ENCODE measurements around the gene CARNS1. TPM values are rescaled to one million over a fixed set of nuclear protein-coding genes. Genes with fewer than 3 reads are reported as not detected.

Gene CARNS1
- total and polyA plus RNA-seq, 2 experiments from 2014 or later: 2.4 to 7.7 TPM

- H3K4me3 ChIP-seq: no peak overlapping the region
- WGBS (ENCODE audit: low lambda C conversion rate, missing lambda C conversion rate): 96% methylated on average over 5 of the region's 5 CpGs
- no peaks in the 10 kb centered on the region for H3K9me3 ChIP-seq (ENCODE audit: low read depth)
- no peaks in the 10 kb centered on the region for H3K9me2 ChIP-seq (replicated peaks; ENCODE audit: insufficient read depth)
- H3K36me3 ChIP-seq (replicated peaks; ENCODE audit: insufficient read depth, low read depth): no peaks in the 10 kb centered on the region
- H3K4me2 ChIP-seq: no peak overlapping the region
- peaks cover 6% of the 10 kb centered on the region for H3K4me1 ChIP-seq (ENCODE audit: insufficient read depth)
- H4K20me1 ChIP-seq (ENCODE audit: insufficient read depth, poor library complexity, severe bottlenecking): no peaks in the 10 kb centered on the region
- H2AFZ ChIP-seq: no peak overlapping the region
- H3K27me3 ChIP-seq: no peaks in the 10 kb centered on the region
- TF ChIP-seq EZH2phosphoT487 (IDR thresholded peaks at IDR 0.05; ENCODE audit: low read depth, severe bottlenecking, unreplicated experiment) (no peak), EZH2 (IDR thresholded peaks at IDR 0.05; ENCODE audit: borderline replicate concordance) (no peak)
- TF ChIP-seq, protein P1, sequence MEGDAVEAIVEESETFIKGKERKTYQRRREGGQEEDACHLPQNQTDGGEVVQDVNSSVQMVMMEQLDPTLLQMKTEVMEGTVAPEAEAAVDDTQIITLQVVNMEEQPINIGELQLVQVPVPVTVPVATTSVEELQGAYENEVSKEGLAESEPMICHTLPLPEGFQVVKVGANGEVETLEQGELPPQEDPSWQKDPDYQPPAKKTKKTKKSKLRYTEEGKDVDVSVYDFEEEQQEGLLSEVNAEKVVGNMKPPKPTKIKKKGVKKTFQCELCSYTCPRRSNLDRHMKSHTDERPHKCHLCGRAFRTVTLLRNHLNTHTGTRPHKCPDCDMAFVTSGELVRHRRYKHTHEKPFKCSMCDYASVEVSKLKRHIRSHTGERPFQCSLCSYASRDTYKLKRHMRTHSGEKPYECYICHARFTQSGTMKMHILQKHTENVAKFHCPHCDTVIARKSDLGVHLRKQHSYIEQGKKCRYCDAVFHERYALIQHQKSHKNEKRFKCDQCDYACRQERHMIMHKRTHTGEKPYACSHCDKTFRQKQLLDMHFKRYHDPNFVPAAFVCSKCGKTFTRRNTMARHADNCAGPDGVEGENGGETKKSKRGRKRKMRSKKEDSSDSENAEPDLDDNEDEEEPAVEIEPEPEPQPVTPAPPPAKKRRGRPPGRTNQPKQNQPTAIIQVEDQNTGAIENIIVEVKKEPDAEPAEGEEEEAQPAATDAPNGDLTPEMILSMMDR (IDR thresholded peaks at IDR 0.05; ENCODE audit: poor library complexity): no peak
- H3K79me2 ChIP-seq: peaks cover 21% of the 10 kb centered on the region
- no peak for DNase-seq (ENCODE audit: low spot score)
- H3K27ac ChIP-seq: no peak overlapping the region
Measured at GRCh38 chr11:67393990-67394389, 21.5 kb upstream of the CARNS1 start.

GRCh38 chr11:67395555-67396258 is 19.8 kb upstream of the CARNS1 start:
- DNase-seq (ENCODE audit: low spot score): no peak
- Histone ChIP-seq H3K9me3 (ENCODE audit: low read depth) (no peaks in the 10 kb centered on the region), H3K36me3 (replicated peaks; ENCODE audit: insufficient read depth, low read depth) (no peaks in the 10 kb centered on the region), H3K27ac (no peak overlapping the region), H3K4me2 (no peak overlapping the region), H4K20me1 (ENCODE audit: insufficient read depth, poor library complexity, severe bottlenecking) (peaks cover 9% of the 10 kb centered on the region), H3K27me3 (no peaks in the 10 kb centered on the region), H2AFZ (no peak overlapping the region), H3K79me2 (peaks cover 27% of the 10 kb centered on the region), H3K4me1 (ENCODE audit: insufficient read depth) (peaks cover 11% of the 10 kb centered on the region), H3K9me2 (replicated peaks; ENCODE audit: insufficient read depth) (no peaks in the 10 kb centered on the region), H3K4me3 (no peak overlapping the region)
- 96% methylated on average over 19 of the region's 19 CpGs for WGBS (ENCODE audit: low lambda C conversion rate, missing lambda C conversion rate)
- TF ChIP-seq, protein P1 (IDR thresholded peaks at IDR 0.05; ENCODE audit: poor library complexity): no peak
- TF ChIP-seq EZH2phosphoT487 (IDR thresholded peaks at IDR 0.05; ENCODE audit: low read depth, severe bottlenecking, unreplicated experiment) (no peak), EZH2 (IDR thresholded peaks at IDR 0.05; ENCODE audit: borderline replicate concordance) (no peak)

GRCh38 chr11:67396259-67396581 is 19.3 kb upstream of the CARNS1 start:
- no peaks in the 10 kb centered on the region for H3K36me3 ChIP-seq (replicated peaks; ENCODE audit: insufficient read depth, low read depth)
- 94% methylated on average over 7 of the region's 7 CpGs for WGBS (ENCODE audit: low lambda C conversion rate, missing lambda C conversion rate)
- TF ChIP-seq EZH2 (IDR thresholded peaks at IDR 0.05; ENCODE audit: borderline replicate concordance) (no peak), EZH2phosphoT487 (IDR thresholded peaks at IDR 0.05; ENCODE audit: low read depth, severe bottlenecking, unreplicated experiment) (no peak)
- TF ChIP-seq, protein P1 (IDR thresholded peaks at IDR 0.05; ENCODE audit: poor library complexity): no peak
- no peaks in the 10 kb centered on the region for H3K9me2 ChIP-seq (replicated peaks; ENCODE audit: insufficient read depth)
- peaks cover 11% of the 10 kb centered on the region for H4K20me1 ChIP-seq (ENCODE audit: insufficient read depth, poor library complexity, severe bottlenecking)
- no peak overlapping the region for H3K4me3 ChIP-seq
- H2AFZ ChIP-seq: no peak overlapping the region
- H3K4me1 ChIP-seq (ENCODE audit: insufficient read depth): peaks cover 9% of the 10 kb centered on the region
- DNase-seq (ENCODE audit: low spot score): no peak
- H3K4me2 ChIP-seq: no peak overlapping the region
- H3K9me3 ChIP-seq (ENCODE audit: low read depth): no peaks in the 10 kb centered on the region
- peaks cover 28% of the 10 kb centered on the region for H3K79me2 ChIP-seq
- no peaks in the 10 kb centered on the region for H3K27me3 ChIP-seq
- H3K27ac ChIP-seq: no peak overlapping the region

All from hepatocyte (in vitro differentiated cells).